ENCODE measurements around the gene OR10V1.
"Not testable (repeated sequence)": the region's sequence is repeated elsewhere in the genome, so short reads cannot be mapped to it uniquely, and the experiment has no call there.

Gene OR10V1

DNA sequence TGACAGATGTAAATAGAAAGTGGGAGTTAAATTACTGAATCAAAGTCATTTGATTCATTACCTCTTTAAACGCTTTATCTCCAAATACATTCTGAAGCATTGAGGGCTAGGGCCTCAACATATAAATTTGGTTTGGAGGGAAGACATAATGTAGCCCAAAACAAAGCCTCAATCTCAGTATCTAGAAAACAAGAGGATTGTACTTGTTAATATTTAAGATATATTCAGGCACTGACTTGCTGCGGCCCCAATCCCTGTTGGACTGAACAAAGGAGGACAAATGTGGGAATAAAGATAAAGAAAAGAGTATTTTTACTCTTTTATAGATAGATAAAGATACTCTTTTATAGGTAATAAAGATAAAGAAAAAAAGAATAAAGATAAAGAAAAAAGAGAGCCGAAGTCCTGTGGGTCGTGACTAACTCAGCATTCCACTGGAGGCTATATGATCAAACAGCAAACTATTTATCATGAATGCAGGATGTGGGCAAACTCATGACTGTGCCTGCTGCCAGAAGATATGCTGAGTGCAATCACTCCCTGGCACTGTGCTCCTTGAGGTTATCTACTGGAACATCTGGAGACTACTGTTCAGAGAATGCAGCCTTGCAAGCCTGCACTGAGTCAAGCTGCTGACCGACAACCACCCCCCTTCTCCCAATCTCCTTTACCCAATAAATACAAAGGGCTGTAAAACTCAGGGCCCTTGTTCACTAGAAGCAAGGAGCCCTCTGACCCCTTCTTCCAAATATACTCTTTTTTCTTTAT, 6.9 kb downstream of the OR10V1 start:
- TF ChIP-seq CTCF (IDR thresholded peaks at IDR 0.05): no peak
- Histone ChIP-seq H3K4me3 (ENCODE audit: low read depth, low read length) (no peak overlapping the region), H3K9ac (no peak overlapping the region), H3K9me3 (ENCODE audit: control insufficient read depth, low read length) (no peaks in the 10 kb centered on the region), H3K27ac (no peak overlapping the region), H3K27me3 (ENCODE audit: control insufficient read depth, insufficient read depth, low read length) (no peaks in the 10 kb centered on the region), H3K79me2 (no peaks in the 10 kb centered on the region), H3K4me1 (no peaks in the 10 kb centered on the region), H3K36me3 (ENCODE audit: control insufficient read depth, insufficient read depth, low read length) (no peaks in the 10 kb centered on the region), H2AFZ (no peak overlapping the region), H3K4me2 (ENCODE audit: low read length) (no peak overlapping the region)

DNA sequence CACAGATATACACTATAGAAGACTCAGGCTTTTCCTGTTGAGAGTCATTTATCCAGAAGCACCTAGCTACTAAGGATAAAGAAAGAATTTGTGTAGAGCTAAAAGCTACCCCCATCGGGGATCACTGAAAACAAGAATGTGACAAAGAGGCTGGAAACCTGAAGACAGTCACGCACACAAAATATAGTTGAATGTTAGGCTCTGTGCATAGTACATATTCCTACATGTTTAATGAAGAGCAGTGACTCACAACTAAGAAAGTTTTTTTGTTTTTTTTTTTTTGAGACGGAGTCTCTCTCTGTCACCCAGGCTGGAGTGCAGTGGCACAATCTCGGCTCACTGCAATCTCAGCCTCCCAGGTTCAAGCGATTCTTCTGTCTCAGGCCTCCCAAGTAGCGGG, 8.4 kb downstream of the OR10V1 start:
- Histone ChIP-seq H3K79me2 (no peaks in the 10 kb centered on the region), H3K4me1 (no peaks in the 10 kb centered on the region), H3K4me3 (ENCODE audit: low read depth, low read length) (no peak overlapping the region), H3K27ac (no peak overlapping the region), H3K27me3 (ENCODE audit: control insufficient read depth, insufficient read depth, low read length) (no peaks in the 10 kb centered on the region), H2AFZ (no peak overlapping the region), H3K9me3 (ENCODE audit: control insufficient read depth, low read length) (no peaks in the 10 kb centered on the region), H3K36me3 (ENCODE audit: control insufficient read depth, insufficient read depth, low read length) (no peaks in the 10 kb centered on the region), H3K4me2 (ENCODE audit: low read length) (no peak overlapping the region), H3K9ac (no peak overlapping the region)
- TF ChIP-seq CTCF (IDR thresholded peaks at IDR 0.05): no peak

DNA sequence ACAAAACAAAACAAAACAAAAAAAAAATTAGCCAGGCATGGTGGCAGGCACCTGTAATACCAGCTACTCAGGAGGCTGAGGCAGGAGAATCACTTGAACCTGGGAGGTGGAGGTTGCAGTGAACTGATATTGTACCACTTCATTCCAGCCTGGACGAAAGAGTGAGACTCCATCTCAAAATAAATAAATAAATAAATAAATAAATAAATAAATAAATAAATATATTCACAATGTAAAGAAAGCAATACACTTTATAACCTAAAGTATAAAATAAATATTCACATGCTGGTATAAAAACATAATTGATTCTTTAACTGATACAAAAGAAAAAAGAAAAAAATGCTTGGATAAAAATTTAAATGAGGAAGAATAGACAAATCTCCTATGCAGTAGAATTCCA, 10.1 kb downstream of the OR10V1 start:
- not testable (repeated sequence) for H3K27ac ChIP-seq; H3K4me3 ChIP-seq (ENCODE audit: low read depth, low read length); H3K9ac ChIP-seq; H3K9me3 ChIP-seq (ENCODE audit: control insufficient read depth, low read length); H3K27me3 ChIP-seq (ENCODE audit: control insufficient read depth, insufficient read depth, low read length); H3K36me3 ChIP-seq (ENCODE audit: control insufficient read depth, insufficient read depth, low read length); H3K4me1 ChIP-seq; H2AFZ ChIP-seq; H3K4me2 ChIP-seq (ENCODE audit: low read length); H3K79me2 ChIP-seq

- H3K27ac ChIP-seq; H3K27me3 ChIP-seq (ENCODE audit: control insufficient read depth, insufficient read depth, low read length): not testable (repeated sequence)
Measured at GRCh38 chr11:59700157-59700556, 13.5 kb downstream of the OR10V1 start.

DNA sequence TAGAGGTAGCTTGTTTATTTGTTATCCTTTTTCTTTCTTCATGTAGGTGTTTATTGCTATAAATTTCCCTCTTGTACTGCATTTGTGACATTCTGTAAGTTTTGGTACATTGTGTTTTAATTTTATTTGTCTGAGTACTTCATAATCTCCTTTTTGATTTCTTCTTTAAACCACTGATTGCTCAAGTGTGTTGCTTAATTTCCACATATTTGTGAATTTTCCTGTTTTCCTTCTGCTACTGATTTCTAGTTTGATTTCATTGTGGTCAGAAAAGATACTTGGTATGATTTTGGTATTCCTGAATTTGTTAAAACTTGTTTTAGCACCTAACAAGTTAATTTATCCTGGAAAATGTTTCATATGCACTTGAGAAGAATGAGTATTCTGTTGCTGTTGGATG, 15.1 kb downstream of the OR10V1 start:
- Histone ChIP-seq H3K27ac (no peak overlapping the region), H3K4me2 (ENCODE audit: low read length) (no peak overlapping the region), H3K4me1 (no peaks in the 10 kb centered on the region), H2AFZ (no peak overlapping the region), H3K9ac (no peak overlapping the region), H3K36me3 (ENCODE audit: control insufficient read depth, insufficient read depth, low read length) (no peaks in the 10 kb centered on the region), H3K27me3 (ENCODE audit: control insufficient read depth, insufficient read depth, low read length) (no peaks in the 10 kb centered on the region), H3K4me3 (ENCODE audit: low read depth, low read length) (no peak overlapping the region), H3K9me3 (ENCODE audit: control insufficient read depth, low read length) (no peaks in the 10 kb centered on the region), H3K79me2 (no peaks in the 10 kb centered on the region)
- TF ChIP-seq CTCF (IDR thresholded peaks at IDR 0.05): no peak

More at GRCh38 chr11:59700157-59700556, 13.5 kb downstream of the OR10V1 start:
- not testable (repeated sequence) for H3K9me3 ChIP-seq (ENCODE audit: control insufficient read depth, low read length); H3K9ac ChIP-seq; H3K4me2 ChIP-seq (ENCODE audit: low read length); H3K79me2 ChIP-seq; H2AFZ ChIP-seq; H3K4me1 ChIP-seq; H3K36me3 ChIP-seq (ENCODE audit: control insufficient read depth, insufficient read depth, low read length); H3K4me3 ChIP-seq (ENCODE audit: low read depth, low read length)

DNA sequence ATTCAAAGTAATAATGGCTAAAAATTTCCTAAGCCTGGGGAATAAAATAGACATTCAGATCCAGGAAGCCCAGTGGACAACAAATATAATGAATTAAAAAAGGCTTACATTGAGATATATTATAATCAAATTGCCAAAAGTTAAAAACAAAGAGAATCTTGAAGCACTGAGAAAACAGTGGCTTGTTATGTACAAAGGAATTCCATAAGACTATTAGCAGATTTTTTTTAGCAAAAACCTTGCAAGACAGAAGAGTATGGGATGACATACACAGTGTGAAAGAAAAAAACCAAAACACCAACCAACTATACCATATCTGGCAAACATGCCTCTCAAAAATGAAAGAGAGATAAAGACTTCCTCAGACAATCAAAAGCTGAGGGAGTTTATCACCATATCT, 20.7 kb downstream of the OR10V1 start:
- H3K4me1 ChIP-seq: no peaks in the 10 kb centered on the region
- TF ChIP-seq CTCF (IDR thresholded peaks at IDR 0.05): no peak

More for the DNA sequence above, 20.7 kb downstream of the OR10V1 start:
- Histone ChIP-seq H3K27me3 (ENCODE audit: control insufficient read depth, insufficient read depth, low read length) (no peaks in the 10 kb centered on the region), H3K27ac (no peak overlapping the region), H3K4me2 (ENCODE audit: low read length) (no peak overlapping the region), H2AFZ (no peak overlapping the region), H3K79me2 (no peaks in the 10 kb centered on the region), H3K9me3 (ENCODE audit: control insufficient read depth, low read length) (no peaks in the 10 kb centered on the region), H3K9ac (no peak overlapping the region), H3K36me3 (ENCODE audit: control insufficient read depth, insufficient read depth, low read length) (no peaks in the 10 kb centered on the region), H3K4me3 (ENCODE audit: low read depth, low read length) (no peak overlapping the region)

Data from parathyroid adenoma (tissue), 2 donors.